ENCODE data around the gene C20orf144. TPM values are rescaled to one million over a fixed set of nuclear protein-coding genes. Genes with fewer than 3 reads are reported as not detected.

Gene C20orf144
- total RNA-seq, 4 donors from 2014 or later: not detected

- no peak for DNase-seq (ENCODE audit: low spot score in 2 of 2)
- Histone ChIP-seq H3K36me3 (peaks cover 0 to 28% (median 5%) of the 10 kb centered on the region in 3 donors), H3K27ac (no peak overlapping the region), H3K27me3 (no peaks in the 10 kb centered on the region), H3K4me1 (peaks cover 0 to 35% (median 4%) of the 10 kb centered on the region in 4 donors), H3K9me3 (no peaks in the 10 kb centered on the region), H3K4me3 (no peak overlapping the region)
- TF ChIP-seq CTCF (IDR thresholded peaks at IDR 0.05) (no peak), EP300 (IDR thresholded peaks at IDR 0.05) (no peak), POLR2A (IDR thresholded peaks at IDR 0.05) (no peak)
- 81% methylated on average over 19 of the region's 19 CpGs for WGBS, 2 donors
Measured at GRCh38 chr20:33649201-33649681, 12.9 kb upstream of the C20orf144 start.

GRCh38 chr20:33650111-33650752 lies 11.9 kb upstream of the C20orf144 start:
- H3K4me1 ChIP-seq: peaks cover 0 to 35% (median 4%) of the 10 kb centered on the region in 4 donors
- TF ChIP-seq EP300 (IDR thresholded peaks at IDR 0.05) (no peak), CTCF (IDR thresholded peaks at IDR 0.05) (no peak)
- no peaks in the 10 kb centered on the region for H3K9me3 ChIP-seq
- H3K4me3 ChIP-seq: no peak overlapping the region
- DNase-seq (ENCODE audit: low spot score in 2 of 2): no peak
- no peaks in the 10 kb centered on the region for H3K27me3 ChIP-seq
- no peak overlapping the region for H3K27ac ChIP-seq
- 86 to 87% methylated on average over 10 to 11 of the region's 11 CpGs for WGBS, 2 donors
- H3K36me3 ChIP-seq: peaks cover 0 to 18% (median 0%) of the 10 kb centered on the region in 3 donors

GRCh38 chr20:33650753-33651561 lies 11.2 kb upstream of the C20orf144 start:
- no peak for TF ChIP-seq POLR2A (IDR thresholded peaks at IDR 0.05)
- TF ChIP-seq EP300 (IDR thresholded peaks at IDR 0.05): no peak
- no peak for TF ChIP-seq CTCF (IDR thresholded peaks at IDR 0.05)
- H3K36me3 ChIP-seq: peaks cover 0 to 11% (median 0%) of the 10 kb centered on the region in 3 donors
- no peak overlapping the region for H3K27ac ChIP-seq
- H3K4me1 ChIP-seq: peaks cover 0 to 35% (median 4%) of the 10 kb centered on the region in 4 donors
- no peak overlapping the region for H3K4me3 ChIP-seq
- DNase-seq (ENCODE audit: low spot score in 2 of 2): no peak
- 78 to 80% methylated on average over 8 to 10 of the region's 10 CpGs for WGBS, 2 donors
- no peaks in the 10 kb centered on the region for H3K9me3 ChIP-seq
- H3K27me3 ChIP-seq: no peaks in the 10 kb centered on the region

GRCh38 chr20:33651562-33652048 lies 10.5 kb upstream of the C20orf144 start:
- WGBS, 2 donors: 72 to 76% methylated on average over 13 of the region's 13 CpGs
- H3K36me3 ChIP-seq: peaks cover 0 to 11% (median 0%) of the 10 kb centered on the region in 3 donors

More at GRCh38 chr20:33651562-33652048, 10.5 kb upstream of the C20orf144 start:
- no peak for DNase-seq (ENCODE audit: low spot score in 2 of 2)
- Histone ChIP-seq H3K4me3 (no peak overlapping the region), H3K4me1 (peaks cover 0 to 35% (median 4%) of the 10 kb centered on the region in 4 donors), H3K9me3 (no peaks in the 10 kb centered on the region), H3K27me3 (no peaks in the 10 kb centered on the region), H3K27ac (no peak overlapping the region)
- TF ChIP-seq EP300 (IDR thresholded peaks at IDR 0.05): no peak
- no peak for TF ChIP-seq CTCF (IDR thresholded peaks at IDR 0.05)
- TF ChIP-seq POLR2A (IDR thresholded peaks at IDR 0.05): no peak
